Breast epithelium (tissue), 3 donors: ENCODE results near the gene PIGK.

Source experiments
- CTCF ChIP-seq, 3 donors: fragments of 450-650 bp; IDR thresholded peaks; one replicate each; pipeline ENCODE4 v1.5.1; 2016 to 2017; ENCODE audit warnings: antibody characterized with exemption in 3 of 3, mild to moderate bottlenecking in 3 of 3, moderate library complexity in 3 of 3
- POLR2A ChIP-seq: fragments of 450-650 bp; IDR thresholded peaks from one replicate; pipeline ENCODE4 v1.6.1; 2016; ENCODE audit warnings: antibody characterized with exemption, mild to moderate bottlenecking, moderate library complexity

GRCh38 chr1:77133731-77134358 is 85.4 kb downstream of the PIGK start:
- no peak for TF ChIP-seq POLR2A
- no peak for TF ChIP-seq CTCF (IDR thresholded peaks at IDR 0.05)
